ENCODE measurements around the gene CAMK2D.

Gene CAMK2D

DNA sequence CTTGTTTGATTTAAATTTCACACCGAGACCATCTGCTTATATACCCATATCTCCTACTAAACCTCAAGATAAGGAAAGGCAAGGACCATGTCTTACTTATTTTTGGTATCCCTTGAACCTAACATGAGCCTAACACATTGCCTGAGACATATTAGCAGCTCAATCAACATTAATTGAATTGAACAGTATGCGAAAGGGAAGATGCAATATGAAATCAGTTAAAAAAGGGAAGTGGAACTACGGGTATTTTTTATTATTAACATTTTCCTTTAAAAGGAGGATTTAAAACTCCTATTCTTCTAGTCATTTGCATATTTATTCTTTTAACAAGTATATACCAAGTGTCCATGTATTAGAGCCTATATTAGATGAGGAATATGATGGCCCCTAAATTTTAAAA lies 197.0 kb downstream of the CAMK2D start:
- DNase-seq (ENCODE audit: low read depth), result no peak

DNA sequence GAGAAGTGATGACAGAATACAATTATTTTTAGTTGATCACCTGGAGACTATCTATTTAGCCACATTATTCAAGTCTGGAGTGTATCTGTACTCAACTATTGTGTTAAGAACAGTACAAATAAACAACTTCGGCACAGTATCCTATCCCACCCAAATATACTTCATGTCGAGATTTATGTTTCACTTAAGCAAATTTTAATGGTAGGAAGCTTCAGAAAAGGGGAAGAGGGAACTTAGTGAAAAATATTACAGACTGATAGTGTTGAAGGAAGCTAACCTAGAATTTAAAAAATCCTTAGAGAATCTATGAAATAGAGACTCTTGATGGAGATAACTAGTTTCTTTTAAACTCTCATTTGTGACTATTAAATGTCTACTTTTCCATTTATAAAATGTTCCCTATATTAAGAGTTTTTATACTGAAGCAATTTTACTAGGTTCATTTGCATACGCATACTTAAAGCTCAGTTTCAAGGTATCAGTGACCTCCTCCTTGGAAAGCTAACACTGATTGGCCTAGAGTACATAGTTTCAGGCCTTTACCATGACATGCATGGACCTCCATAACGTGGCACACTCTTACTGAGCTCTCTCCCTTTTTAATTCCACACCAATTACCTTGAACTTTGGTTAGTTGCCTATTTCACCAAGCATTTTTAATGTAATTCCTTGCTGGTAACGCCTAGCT lies 197.7 kb downstream of the CAMK2D start:
- DNase-seq (ENCODE audit: low read depth), result no peak

DNA sequence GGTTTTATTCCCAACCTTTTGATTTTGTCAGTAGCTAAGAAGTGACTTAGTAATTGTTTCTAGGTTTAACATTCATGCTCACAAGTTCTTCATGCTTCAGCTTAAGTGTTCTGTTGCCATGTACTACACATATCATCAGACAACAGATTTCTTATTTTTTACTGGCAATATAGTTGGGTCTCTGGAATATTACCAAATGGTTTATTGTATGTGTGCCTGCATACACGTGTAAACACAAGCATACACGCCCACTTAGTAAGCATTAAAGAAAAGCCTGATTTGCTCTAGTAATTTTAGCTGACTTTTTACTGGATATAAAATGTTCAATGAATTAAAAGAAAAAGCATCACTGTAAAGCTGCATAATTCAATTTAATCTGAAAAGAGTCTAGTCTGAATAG lies 199.8 kb downstream of the CAMK2D start:
- DNase-seq (ENCODE audit: low read depth), result no peak

GRCh38 chr4:113561092-113561491 lies 200.4 kb downstream of the CAMK2D start:
- no peak for DNase-seq (ENCODE audit: low read depth)

GRCh38 chr4:113560579-113560978 lies 201.0 kb downstream of the CAMK2D start:
- peak; percentile 61 for DNase-seq (ENCODE audit: low read depth)

DNA sequence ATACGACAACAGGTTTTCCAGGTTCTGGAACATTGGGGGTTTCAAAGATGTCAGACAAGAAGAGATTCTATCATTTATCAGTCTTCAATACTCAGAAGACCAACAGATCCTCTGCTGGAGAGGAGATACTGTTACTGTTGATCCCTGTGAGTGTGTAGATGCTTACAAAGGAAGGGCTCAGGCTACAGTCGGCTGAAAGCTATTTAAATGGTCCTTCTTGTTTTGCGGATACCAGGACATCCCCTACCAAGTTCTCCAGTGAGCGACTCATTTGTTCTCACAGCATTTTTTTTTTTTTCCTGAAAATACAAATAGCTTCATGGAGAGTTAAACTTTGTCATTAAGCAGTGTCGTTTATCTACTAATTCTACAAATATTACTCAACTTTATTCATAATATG lies 201.6 kb downstream of the CAMK2D start:
- no peak for DNase-seq (ENCODE audit: low read depth)

GRCh38 chr4:113556382-113557134 lies 205.0 kb downstream of the CAMK2D start:
- no peak for DNase-seq (ENCODE audit: low read depth)

DNA sequence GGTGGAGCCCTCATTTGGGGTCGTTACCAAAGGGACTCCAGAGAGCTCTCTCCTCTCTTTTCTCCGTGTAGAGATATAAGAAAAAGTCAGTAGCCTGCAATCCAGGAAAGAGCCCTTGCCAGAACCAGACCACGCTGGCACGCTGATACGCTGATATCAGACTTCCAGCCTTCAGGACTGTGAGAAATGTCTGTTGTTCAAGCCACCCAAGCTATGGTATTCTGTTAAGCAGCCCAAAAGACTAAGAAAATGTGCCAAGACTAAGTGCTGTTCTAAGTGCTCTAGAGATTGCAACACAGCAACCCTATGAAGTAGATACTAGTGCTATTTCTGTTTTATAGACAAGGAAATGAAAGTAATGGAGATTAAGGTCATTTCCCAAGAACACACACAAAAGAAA lies 205.7 kb downstream of the CAMK2D start:
- no peak for DNase-seq (ENCODE audit: low read depth)

DNA sequence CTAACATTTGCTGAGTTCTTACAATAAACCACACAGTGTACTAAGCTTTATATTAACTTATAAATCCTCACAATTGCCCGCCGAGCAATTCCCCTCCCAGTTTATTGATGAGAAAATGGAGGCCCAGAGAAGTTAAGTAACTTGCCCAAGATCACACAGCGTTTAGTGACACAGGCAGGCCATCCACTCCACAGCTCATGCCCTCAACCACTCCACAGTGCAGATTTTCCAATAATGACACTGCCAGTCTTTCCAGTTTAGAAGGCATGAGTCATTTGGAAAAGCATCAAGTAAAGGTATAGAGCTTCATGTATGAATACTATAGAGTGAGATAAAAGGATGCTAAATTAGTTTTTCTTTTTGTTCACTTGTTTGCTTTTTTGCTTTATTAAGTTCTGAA lies 208.5 kb downstream of the CAMK2D start:
- DNase-seq (ENCODE audit: low read depth), result no peak

GRCh38 chr4:113550510-113550909 lies 211.0 kb downstream of the CAMK2D start:
- no peak for DNase-seq (ENCODE audit: low read depth)

DNA sequence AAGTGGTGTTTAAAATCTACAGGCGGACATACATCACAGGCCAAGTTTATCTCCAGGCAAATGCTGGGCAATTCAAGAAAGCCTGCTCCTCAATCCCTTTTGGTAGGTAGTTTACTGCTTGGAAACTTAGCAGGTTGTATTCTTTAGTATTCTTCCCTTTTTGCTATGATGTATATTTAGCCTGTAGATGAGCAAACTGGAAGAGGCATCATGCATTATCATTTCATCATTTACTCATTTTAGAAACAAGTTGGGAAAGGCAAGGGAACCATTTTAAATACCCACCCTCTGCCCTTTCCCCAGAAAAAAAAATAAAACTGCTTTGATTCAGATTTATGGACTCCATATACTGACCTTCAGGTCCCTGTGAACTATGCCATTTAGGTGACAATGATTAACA lies 213.2 kb downstream of the CAMK2D start:
- no peak for DNase-seq (ENCODE audit: low read depth)

- DNase-seq (ENCODE audit: low read depth), result peak; percentile 86
These were observed 214.0 kb downstream of the CAMK2D start for GRCh38 chr4:113547487-113548042.

DNA sequence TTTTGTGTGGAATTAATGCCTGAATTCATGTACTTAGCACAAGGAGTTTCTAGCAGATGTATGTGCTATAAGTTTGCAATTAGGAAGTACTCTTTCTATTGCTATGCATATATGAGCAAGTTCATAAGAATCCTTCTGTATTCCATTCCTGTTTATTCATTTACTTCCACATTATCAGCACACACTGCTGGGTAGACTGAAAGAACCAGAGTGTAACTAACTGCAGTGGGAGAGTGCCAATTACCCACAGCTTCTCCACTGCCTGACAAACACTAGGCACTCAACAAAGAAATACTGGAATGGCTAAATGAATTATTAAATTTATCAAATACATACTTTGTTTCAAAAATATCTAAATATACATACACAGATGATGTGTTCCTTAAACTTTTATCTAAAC lies 219.6 kb downstream of the CAMK2D start:
- DNase-seq (ENCODE audit: low read depth), result no peak

GRCh38 chr4:113540859-113541258 lies 220.7 kb downstream of the CAMK2D start:
- peak; percentile 49 for DNase-seq (ENCODE audit: low read depth)

DNA sequence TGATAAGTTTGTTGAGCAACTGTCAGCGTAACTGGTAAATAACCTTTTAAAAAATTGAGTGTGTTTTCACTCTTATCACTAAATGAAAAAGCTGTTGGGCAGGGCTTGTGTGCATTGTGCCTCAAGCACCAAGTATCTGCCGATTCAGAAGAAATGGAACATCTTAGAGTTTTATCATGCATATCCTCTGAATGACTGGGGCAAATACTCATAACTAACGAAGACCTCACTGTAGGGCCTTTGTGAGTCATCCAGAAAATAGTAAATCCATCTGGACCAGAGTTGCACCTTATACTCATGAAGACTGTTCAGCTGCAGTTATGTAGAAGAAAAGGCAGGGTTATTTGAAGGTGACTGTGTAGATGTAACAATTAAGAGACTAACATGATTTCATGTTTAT lies 222.1 kb downstream of the CAMK2D start:
- DNase-seq (ENCODE audit: low read depth), result no peak

DNA sequence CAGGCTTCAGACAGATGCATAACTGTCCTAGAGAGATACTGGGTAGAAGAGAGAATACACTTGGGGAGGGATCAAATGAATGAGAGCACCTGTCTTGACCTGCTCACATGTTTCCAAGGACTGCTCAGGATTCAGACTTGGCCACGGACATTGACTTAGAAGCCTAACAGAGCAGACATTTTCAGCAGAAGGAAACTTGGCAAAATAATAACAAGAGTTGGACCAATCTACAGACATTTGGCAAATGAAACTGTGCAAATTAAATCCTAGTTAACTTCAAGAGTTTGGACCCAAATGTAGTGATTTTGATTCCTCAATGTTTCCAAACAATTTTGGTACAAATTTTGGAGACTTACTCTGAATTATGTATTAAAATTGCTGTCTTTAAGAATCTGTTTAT lies 223.9 kb downstream of the CAMK2D start:
- no peak for DNase-seq (ENCODE audit: low read depth)

DNA sequence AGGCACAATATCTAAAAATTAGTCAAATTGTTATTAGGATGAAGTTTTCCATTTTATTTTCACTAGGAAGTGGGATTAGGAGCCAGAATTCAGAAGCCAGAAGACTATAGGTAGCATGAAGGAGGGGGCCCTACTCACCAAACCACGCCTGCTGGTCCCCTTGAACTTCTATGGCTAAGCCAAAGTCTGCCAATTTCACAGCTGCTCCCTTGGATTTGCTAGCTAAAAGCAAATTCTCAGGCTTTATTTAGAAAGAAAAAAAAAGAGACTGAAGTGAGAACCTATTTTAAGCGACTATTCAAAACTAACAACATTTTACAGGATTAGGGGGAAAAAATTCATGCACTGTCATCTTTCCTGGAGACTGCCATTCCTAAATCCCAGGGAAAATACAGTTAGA lies 224.3 kb downstream of the CAMK2D start:
- no peak for DNase-seq (ENCODE audit: low read depth)

- DNase-seq (ENCODE audit: low read depth), result peak; percentile 34
These were observed 226.8 kb downstream of the CAMK2D start for GRCh38 chr4:113534711-113535110.

- no peak for DNase-seq (ENCODE audit: low read depth)
These were observed 230.0 kb downstream of the CAMK2D start for GRCh38 chr4:113531572-113531971.

DNA sequence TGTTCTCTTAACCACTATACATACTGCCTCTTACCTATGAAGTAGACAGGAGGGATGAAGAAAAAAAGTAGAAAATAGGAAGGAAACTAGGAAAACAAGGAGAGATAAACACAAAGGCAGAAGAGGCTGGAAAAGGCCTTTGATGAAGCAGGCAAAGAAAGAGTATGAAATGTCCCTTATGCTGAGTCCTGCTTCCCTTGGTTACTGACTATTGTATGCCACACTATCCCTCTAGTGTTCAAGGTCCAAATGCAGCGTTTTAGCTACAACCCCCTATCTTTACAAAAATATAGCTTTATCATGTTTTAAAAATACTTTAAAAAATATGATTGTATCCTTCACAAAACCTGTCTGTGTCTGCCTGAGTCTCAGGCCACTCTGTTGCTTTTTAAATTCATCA lies 233.1 kb downstream of the CAMK2D start:
- no peak for DNase-seq (ENCODE audit: low read depth)

GRCh38 chr4:113525521-113525920 lies 236.0 kb downstream of the CAMK2D start:
- DNase-seq (ENCODE audit: low read depth), result no peak

GRCh38 chr4:113524505-113525186 lies 236.9 kb downstream of the CAMK2D start:
- no peak for DNase-seq (ENCODE audit: low read depth)

- no peak for DNase-seq (ENCODE audit: low read depth)
These were observed 237.4 kb downstream of the CAMK2D start for GRCh38 chr4:113524096-113524495.

Data from fibroblast of gingiva (primary cell).